Bone marrow (tissue), 2 donors: ENCODE data around the gene LIPJ.

Experiments
- DNase-seq, 2 donors: peaks; one replicate each; lab custom pipeline; 2025; lab: John Stamatoyannopoulos, UW

LIPJ gene, protein sequence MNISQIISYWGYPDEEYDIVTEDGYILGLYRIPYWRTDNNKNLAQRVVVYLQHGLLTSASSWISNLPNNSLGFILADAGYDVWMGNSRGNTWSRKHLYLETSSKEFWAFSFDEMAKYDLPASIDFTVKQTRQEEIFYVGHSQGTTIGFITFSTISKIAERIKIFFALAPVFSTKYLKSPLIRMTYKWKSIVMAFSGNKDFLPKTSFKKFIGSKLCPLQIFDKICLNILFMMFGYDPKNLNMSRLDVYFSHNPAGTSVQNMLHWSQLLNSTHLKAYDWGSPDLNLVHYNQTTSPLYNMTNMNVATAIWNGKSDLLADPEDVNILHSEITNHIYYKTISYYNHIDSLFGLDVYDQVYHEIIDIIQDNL

DNA sequence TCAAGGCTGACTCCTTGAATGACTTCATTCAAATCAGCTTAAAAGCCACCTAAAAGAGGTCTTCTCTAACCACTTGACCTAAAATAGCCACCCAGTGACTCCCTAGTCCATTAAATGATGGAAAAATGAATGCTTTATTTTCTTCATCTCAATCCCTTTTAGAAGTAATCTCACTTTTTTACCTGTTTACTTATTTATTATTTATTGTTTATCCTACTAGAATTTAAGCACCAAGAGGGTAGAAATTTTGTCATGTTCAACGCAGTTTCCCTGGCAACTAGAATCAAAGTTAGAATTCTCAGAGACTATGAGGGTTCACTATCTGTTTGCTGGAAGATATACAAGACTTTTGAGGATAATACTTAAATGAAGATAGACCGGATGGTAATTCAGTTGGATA lies at the start of gene LIPJ:
Gene LIPJ (plus strand): TSS at position 301 of the 400 bp plus-strand sequence. CDS start 3,926 bp downstream, outside the sequence.
- no peak for DNase-seq

DNA sequence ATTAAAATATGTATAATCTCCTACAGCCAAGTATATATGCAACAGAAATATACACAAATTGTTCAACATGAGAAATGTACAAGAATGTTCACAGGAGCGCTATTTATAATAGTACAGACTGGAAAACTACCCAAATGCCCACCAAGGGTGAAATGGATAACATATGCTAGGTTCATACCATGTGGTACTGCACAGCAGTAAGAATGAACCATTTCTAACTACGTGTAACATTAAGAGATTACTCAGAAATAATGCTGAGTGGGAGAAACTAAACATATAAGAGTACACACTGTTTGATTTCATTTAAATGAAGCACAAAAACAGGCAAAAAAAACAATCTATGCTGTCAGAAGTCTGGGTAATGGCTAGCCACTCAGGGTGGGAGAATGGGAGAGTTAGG lies 49.2 kb upstream of the LIPJ start:
- DNase-seq: no peak

DNA sequence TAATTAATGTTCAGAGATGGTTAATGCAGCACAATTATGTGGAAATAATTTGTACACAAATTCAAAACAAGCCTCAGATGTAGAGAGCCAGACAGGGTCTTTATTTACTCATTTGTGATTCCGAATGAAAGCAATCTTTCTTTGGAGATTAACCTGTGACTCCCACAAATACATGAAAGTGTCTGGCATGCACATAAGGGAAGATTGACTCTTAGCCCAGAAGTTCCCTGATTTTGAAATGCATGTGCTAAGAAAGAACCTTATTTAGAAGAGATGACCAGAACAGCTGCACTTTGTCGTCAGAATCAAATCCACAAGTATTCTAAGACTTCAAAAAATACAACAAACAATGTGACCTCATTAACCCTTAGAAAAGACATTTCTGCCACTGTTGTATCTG lies 48.5 kb upstream of the LIPJ start:
- no peak for DNase-seq

DNA sequence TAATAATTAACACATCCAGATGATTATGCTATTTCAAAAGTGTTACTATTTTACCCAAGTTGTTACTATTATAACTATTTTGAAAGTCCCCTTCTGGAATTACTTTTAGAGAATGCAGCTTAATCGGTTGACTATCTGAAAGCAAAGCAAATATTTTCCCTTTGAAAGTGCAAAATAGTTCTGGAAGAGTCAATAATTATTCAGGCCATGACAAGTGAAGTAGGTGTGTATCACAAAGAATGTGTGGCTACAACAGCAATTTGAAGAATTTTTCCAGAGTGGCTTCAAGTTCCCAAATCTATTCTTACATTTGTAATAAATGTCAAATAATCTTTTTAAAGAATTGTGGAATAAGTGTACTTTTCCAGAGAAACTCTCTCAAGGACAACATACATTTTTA lies 46.2 kb upstream of the LIPJ start:
- DNase-seq: no peak

DNA sequence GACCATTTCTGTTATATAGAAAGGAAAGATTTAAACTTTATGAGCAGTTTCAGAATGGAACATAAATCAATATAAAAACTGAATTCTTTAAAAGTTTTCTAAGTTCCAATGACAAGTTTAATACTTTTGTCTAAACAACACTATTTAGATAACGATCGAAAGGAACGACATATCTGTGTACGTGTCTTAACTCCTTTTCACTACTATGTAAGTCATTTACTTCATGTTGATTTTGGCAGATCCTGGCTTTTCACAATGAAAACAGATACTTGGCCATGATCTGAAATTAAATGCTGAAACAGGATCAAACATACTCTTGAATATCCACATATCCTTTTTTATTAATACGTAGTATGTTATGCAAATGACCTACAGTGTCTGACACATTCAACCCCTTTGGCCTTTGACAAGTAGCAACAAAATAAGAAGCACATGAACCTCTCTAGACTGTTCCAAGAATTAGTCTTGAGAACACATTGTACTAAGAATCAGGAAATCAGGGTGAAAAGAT lies 45.4 kb upstream of the LIPJ start:
- no peak for DNase-seq

DNA sequence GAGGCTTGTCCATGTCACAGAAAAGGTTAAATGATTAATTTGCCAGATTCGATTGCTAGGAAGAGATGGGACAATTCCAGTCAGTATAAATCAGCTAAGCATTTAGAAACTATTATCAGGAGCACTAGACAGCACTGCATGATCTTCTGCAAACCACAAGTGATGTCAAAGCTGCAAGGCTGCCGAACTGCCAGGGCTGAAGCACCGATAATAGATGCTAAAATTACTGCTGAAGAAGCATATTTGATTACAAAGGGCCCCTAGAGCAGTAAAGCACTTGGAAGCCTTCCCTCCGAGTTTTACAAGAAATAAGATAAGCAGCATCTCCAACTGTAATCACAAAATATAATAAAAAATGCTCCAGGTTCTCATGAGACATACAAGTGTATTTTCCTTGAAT lies 44.0 kb upstream of the LIPJ start:
- no peak for DNase-seq

DNA sequence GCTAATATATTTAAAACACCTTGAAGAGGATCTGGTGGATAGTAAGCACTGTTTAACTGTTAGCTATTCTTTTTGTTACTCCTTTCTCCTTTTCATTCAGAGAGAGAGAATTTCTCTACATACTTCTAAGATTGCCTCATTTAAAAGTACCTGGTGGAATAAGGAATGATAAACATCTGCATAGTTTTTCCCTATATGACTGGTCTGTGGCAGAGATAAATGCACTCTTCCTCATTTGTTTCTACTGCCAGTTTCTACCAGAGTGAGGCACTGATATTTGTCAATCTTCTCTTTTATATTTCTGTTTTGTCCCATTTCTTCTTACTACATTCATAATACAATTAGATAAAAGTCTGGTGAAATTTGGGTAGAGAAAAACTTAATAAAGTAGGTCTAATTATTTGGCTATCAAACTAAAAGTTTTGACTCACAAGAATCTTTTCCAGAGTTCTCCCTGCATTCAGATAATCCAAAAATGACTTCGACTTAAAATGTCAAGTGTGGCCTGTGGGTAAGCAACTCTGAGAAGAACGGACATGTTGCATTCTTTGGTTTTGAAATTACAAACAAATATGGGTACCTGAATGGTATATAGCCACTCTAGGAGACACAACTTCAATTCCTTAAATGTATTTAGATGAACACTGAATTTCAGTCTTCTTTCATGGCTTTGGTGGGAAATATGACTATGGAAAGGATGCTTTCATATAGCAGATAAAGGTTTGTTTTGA lies 42.3 kb upstream of the LIPJ start:
- DNase-seq: no peak

DNA sequence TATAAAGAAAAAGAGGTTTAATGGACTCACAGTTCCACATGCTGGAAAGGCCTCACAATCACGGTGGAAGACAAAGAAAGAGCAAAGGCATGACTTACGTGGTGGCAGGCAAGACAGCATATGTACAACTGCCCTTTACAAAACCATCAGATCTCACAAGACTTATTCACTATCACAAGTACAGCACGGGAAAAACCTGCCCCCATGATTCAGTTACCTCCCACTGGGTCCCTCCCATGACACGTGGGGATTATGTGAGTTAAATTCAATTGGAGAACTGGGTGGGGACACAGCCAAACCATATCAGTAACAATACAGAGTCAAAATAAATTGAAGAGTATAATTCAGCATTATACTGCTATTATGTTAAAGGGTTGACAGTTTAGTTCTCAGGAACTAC lies 41.2 kb upstream of the LIPJ start:
- DNase-seq: no peak

DNA sequence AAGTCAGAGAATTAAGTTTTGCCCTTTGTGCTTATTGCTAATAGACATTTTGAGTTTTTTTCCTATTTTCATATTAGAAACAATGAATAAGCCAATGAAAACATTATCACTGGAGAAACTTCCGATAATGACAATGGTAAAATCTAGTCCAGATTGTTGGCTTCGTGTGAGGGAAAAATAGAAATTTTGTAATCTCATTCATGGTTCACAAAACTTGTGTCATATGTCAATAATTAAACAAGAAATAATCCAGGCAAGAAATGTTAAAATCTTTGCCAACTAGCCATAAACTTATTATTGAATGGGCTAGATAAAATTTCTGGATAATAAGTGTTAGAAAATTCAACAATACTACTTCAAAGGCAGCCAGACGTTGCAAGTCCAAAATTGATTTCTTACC lies 40.1 kb upstream of the LIPJ start:
- DNase-seq: no peak

DNA sequence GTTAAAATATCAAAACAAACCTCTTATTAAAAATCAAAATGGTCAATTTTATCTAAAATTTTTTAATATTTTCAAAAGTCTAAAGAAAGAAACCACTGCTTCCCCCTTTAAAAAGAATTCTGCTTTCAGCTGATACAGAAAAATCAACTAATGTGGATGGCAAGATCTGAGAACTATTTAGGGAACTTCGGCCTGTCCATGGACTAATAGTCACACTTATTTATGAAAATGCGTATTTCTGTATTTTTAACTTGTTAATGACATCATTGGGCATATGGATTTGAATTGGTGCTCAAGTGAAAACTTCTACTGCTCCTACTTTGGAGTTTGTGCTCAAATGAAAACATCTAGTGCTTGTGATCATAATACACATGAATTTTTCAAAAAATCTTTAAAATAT lies 35.3 kb upstream of the LIPJ start:
- no peak for DNase-seq

DNA sequence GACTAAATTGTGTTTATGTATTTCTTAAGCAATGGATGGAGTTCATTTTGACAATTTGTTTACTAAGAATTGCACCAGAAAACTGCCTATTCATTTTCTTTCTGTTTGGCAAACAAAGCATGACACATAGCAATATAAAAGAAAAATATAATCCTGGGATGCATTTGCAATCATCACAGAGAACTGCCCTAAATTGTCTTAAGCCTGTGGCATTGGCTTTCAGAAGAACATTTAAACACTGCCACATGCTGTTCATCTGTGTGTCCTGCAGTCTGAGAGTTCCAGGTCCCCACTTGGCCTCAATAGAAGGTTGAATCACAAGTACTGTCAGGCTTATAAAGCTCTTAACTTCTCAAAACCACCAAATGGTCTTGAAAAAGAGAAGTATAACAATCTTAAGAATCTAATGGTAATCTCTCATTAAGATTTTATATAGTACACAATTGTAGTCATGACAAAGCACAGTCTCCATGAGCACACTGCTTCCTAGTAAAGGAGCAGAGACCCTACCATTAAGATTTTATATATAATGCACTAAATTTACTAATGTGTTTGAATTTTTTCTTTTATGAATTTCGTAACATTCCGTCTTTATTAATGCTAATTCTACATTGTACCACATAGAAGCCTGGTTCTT lies 33.3 kb upstream of the LIPJ start:
- DNase-seq: peak in 1 of 2 donors; percentile 80

DNA sequence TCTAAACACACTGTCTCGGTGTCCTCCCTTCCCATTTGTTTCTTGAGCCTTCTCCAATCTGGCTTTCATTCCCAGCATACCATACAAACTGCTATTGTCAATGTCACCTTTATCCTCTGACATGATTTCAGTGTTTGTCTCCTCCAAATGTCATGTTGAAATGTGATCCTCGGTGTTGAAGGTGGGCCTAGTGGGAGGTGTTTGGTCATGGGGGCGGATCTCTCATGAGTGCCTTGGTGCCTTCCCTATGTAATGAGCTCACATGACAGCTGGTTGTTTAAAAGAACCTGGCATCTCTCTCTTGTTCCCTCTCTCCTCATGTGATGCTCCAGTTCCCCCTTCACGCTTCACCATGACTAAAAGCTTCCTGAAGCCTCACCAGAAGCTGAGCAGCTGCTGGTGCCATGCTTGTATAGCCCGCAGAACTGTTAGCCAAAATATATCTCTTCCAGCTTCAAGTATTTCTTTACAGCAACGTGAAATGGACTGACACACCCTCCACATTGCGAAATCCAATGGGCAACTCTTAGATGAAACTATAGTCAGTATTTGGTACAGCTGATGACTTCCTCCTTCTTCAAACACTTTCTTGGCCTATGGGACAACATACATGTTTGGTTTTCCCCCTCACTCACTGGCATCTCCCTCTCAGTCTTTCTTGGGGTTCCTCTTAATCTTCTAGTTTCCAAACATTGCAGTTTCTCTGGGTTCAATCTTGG lies 31.2 kb upstream of the LIPJ start:
- peak in 1 of 2 donors; percentile 8 for DNase-seq

DNA sequence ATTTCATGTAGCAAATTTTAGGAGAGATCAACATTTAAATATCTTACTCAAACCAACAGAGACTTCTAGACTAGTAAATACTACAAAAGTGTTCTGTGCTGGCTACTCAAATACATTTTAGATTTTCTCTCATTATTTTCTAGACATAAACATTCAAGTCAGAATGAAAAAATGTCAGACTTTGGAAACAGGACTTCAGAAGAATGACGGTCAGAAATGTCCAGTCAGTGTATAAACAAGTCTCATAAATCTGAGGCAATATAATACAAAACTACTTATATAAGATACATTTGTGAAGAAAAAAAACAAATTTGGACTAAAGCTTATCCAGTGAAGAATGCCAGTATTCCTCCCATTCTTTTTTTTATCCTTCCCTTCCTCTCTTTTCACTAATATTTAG lies 29.3 kb upstream of the LIPJ start:
- no peak for DNase-seq

DNA sequence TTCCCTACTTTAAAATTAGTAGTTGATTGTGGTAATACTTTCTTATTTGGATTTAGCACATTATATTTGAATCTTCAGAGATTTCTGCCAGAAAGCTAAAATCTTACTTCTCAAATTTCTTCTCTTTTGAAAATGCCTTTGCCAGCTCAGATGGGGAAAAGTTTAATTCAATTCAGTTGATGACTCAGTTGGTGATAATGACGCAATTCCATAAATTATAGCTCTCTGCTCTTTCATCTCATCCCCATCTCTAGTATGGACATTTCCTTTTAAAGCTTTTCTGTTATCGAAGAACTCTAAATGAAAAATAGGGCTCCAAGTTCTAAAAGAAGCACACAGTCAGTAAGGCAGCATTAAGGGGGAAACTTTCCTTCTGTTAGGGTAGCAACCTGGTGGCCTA lies 28.9 kb upstream of the LIPJ start:
- DNase-seq: no peak

DNA sequence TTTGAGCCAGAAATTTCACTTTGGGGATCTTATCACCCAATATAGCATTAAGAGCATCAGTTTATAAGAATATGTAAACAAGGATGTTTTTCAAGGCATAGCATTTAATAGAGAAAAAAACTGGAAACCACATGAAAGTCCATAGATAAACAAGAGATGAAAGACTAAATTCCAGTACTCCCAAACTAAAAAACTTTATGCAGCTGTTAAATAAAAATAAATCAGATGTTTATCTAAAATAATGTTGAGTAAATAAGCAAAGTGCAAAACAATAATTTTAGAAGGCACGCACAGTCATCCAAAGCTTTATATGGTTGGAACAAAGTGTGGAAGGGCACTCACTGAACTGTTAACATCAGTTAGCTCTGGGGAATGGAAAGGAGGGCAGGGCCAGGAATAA lies 24.4 kb upstream of the LIPJ start:
- DNase-seq: no peak

DNA sequence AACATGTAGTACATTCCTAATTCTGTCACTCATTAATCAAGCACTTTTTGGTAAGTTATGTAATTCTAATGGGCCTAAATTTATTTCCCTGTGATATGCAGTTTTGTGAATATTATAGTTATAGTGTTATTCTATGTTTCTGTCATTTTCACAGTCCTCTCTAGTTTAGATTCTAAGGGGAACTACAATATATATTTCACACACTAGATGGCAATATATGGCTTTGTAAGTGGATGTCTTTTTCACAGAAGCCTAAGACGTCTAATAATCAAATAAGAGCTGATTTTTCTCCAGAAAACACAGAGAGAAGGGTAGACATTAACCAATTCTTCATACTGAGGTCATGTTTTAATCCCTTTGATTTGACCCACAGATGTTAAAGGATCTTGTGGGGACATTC lies 21.5 kb upstream of the LIPJ start:
- DNase-seq: peak in 1 of 2 donors; percentile 21

DNA sequence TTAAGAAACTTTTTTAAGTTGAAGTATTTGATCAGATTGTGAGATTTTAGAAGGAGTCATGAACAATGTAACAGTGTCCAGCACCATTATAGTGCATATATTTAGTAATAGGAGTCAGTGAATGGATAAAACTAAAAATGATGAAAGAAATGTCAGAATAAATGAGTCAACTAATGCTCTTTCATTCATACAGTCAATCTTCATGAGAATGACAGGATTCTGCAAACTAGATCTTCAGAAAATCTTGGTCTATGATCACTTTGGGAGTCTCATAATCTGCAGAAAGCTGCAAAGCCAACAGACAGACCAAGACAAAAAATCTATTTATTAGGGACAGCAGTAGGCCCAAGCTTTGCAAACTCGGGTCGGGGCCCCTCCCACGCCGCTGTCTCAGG lies 4.2 kb upstream of the LIPJ start:
- DNase-seq: no peak

DNA sequence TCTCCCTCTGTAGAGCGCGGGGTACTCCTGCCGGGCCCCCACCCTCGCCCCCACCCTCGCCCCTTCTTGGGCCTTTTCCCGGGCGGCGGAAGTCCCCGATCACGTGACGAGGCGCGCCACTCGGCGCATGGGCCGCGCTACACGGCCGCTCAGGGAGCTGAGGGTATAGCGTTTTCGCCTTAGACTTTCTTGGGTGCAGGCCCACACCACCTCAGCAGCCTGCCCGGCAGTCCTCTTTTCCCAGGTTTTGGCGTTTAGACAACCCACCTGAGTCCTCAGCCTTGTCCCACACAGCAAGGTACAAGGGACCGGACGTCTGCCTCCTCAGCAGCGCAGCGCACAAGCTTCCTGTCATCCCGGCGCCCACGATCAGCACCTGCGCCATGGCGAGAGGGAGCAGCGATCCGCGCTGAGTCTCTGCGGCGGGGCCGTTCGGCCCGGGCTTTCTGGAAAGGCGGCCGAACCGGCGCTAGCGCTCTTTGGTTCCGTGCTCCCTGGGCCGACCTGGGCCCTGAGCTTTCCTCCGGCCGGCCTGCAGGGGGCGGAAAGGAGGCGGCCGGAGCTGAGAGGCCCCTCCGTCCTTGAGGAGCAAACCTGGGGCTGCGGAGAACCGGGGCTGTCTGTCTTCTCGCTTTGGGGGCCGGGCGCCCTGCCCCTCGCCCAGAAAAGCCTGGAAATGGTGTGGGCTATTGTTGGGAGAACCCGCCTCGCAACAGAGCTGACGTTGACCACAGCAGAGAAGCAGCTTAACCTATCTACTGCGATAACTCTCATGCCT lies 3.6 kb upstream of the LIPJ start, which contains the start of gene RNLS:
Gene RNLS (minus strand): TSS at position 513 of the 778 bp plus-strand sequence.
- peak; percentile 43 to 74 for DNase-seq

DNA sequence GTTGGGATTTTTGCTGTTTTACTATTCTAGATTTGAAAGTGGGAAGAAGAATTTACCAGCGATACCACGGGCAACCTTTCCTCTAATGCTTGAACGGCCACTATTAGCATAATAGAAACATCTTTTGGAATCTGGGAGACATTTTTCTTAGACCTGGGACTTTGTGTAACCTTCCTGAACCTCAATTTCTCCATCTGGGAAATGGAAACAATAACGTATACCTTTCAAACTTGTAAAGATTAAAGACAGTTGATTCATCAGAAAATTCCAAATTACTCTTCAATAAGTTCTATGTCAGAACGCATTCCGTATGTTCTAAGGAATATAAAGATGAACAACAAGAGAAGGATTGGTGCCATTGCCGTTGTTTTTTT lies 3.0 kb upstream of the LIPJ start:
- DNase-seq: no peak

DNA sequence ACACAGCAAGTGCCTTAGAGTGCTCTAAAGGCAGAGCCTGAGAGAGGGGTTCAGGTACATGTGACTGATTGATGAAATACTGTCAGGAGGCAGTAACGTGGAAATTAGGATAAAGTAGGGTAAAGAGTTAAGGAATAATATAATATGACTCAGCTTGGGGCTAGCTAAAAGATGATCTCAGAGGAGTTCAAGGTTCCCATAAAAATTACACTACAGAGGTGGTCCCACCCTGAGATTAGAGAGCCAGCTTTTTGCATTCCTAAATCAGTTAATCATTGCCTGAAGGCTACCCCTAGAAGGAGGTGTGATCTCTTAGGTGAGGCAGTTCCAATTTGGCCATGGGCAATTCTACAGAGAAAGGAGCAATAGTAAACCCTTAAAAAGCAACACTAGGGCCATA lies 5.8 kb downstream of the LIPJ start:
- no peak for DNase-seq

DNA sequence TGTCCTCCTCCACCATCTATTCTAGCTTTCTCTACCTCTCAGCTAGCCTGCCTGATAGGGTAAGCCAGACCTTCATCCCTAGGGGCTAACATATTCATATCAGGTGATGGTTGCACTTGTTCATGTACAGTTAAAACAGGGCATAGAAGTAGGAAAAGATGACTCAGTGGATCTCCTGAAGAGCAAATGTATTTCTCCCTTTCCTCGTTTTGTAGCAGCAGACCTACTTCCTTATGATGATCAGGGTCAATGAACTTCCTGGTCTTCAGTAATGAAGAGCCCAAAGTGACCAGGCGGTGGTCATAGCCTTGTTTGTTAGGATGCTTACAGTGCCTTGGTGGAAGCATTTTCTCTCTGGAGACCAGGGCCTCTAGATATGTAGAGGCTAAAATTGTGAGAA lies 6.3 kb downstream of the LIPJ start:
- no peak for DNase-seq
